Neural crest cell (in vitro differentiated cells): ENCODE measurements around the gene TMEM235. TPM values are rescaled to one million over a fixed set of nuclear protein-coding genes. Genes with fewer than 3 reads are reported as not detected.
"Not testable (repeated sequence)": the region's sequence is repeated elsewhere in the genome, so short reads cannot be mapped to it uniquely, and the experiment has no call there.

ENCODE experiments used
- DNase-seq: peaks from one replicate; pipeline ENCODE4 v3.0.0; 2021; ENCODE audit warnings: low read depth, mixed read lengths, low spot score
- H3K27ac Mint-ChIP-seq: one replicate; pipeline ENCODE4 v1.8.0; 2021; ENCODE audit warnings: mild to moderate bottlenecking, mixed read lengths; ENCODE audit not compliant: unreplicated experiment
- H3K27me3 Mint-ChIP-seq: 2 replicates; pipeline ENCODE4 v1.8.0; 2021; ENCODE audit warnings: low read depth, mild to moderate bottlenecking, mixed read lengths
- H3K36me3 Mint-ChIP-seq: 2 replicates; pipeline ENCODE4 v1.8.0; 2021; ENCODE audit warnings: low read depth, mild to moderate bottlenecking, mixed read lengths
- H3K4me1 Mint-ChIP-seq: 2 replicates; pipeline ENCODE4 v1.8.0; 2021; ENCODE audit warnings: mixed read lengths
- H3K4me3 Mint-ChIP-seq: one replicate; pipeline ENCODE4 v1.8.0; 2021; ENCODE audit warnings: mild to moderate bottlenecking, mixed read lengths
- H3K9me3 Mint-ChIP-seq: 2 replicates; pipeline ENCODE4 v1.8.0; 2021; ENCODE audit warnings: mixed read lengths
- CTCF ChIP-seq: fragments of 200-600 bp; sonication (generic); conservative IDR thresholded peaks from 2 replicates; pipeline ENCODE4 v1.5.0; 2021; ENCODE audit warnings: antibody characterized with exemption, mild to moderate bottlenecking
- total RNA-seq: library from RNA; stranded (reverse); gene quantifications from 2 replicates; pipeline ENCODE4 v1.2.1, GENCODE V29; 2021

Gene TMEM235
- total RNA-seq, 1 donor from 2014 or later, result not detected

GRCh38 chr17:78252701-78253635 lies 21.5 kb downstream of the TMEM235 start:
- TF ChIP-seq CTCF, result no peak
- Mint-ChIP-seq H3K27ac (peak overlapping the region; percentile 43), H3K27me3 (no peaks in the 10 kb centered on the region), H3K9me3 (no peaks in the 10 kb centered on the region), H3K4me1 (peaks cover 28% of the 10 kb centered on the region), H3K4me3 (peak overlapping the region; percentile 74), H3K36me3 (no peaks in the 10 kb centered on the region)
- no peak for DNase-seq

DNA sequence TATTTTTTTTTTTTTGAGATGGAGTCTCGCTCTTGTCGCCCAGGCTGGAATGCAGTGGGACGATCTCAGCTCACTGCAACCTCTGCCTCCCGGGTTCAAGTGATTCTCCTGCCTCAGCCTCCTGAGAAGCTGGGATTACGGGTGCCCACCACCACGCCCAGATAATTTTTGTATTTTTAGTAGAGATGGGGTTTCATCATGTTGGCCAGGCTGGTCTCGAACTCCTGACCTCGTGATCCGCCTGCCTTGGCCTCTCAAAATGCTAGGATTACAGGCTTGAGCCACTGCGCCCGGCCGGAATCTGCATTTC lies 22.2 kb downstream of the TMEM235 start:
- H3K36me3 Mint-ChIP-seq, H3K9me3 Mint-ChIP-seq, H3K27ac Mint-ChIP-seq, H3K27me3 Mint-ChIP-seq, DNase-seq: not testable (repeated sequence)
- H3K4me3 Mint-ChIP-seq, result peak overlapping the region; percentile 65
- H3K4me1 Mint-ChIP-seq, result peaks cover 31% of the 10 kb centered on the region

- Mint-ChIP-seq H3K9me3 (no peaks in the 10 kb centered on the region), H3K4me3 (peak overlapping the region; percentile 65), H3K4me1 (peaks cover 31% of the 10 kb centered on the region), H3K27ac (no peak overlapping the region), H3K27me3 (no peaks in the 10 kb centered on the region), H3K36me3 (no peaks in the 10 kb centered on the region)
- peak; percentile 85 for DNase-seq
- TF ChIP-seq CTCF, result no peak
Measured at GRCh38 chr17:78253946-78254672, 22.7 kb downstream of the TMEM235 start.

GRCh38 chr17:78255029-78255656 lies 23.7 kb downstream of the TMEM235 start:
- Mint-ChIP-seq H3K27ac (no peak overlapping the region), H3K9me3 (no peaks in the 10 kb centered on the region)

GRCh38 chr17:78255953-78256706 lies 24.7 kb downstream of the TMEM235 start:
- no peak for TF ChIP-seq CTCF
- DNase-seq, result no peak
- Mint-ChIP-seq H3K27ac (no peak overlapping the region), H3K9me3 (no peaks in the 10 kb centered on the region), H3K4me3 (peak overlapping the region; percentile 49), H3K36me3 (no peaks in the 10 kb centered on the region), H3K27me3 (no peaks in the 10 kb centered on the region), H3K4me1 (peaks cover 27% of the 10 kb centered on the region)

More at GRCh38 chr17:78255029-78255656, 23.7 kb downstream of the TMEM235 start:
- no peaks in the 10 kb centered on the region for H3K27me3 Mint-ChIP-seq
- no peaks in the 10 kb centered on the region for H3K36me3 Mint-ChIP-seq
- peak overlapping the region; percentile 69 for H3K4me3 Mint-ChIP-seq
- no peak for DNase-seq
- TF ChIP-seq CTCF, result no peak
- peaks cover 31% of the 10 kb centered on the region for H3K4me1 Mint-ChIP-seq
